ENCODE measurements around the gene SLC35G6. TPM values are rescaled to one million over a fixed set of nuclear protein-coding genes. Genes with fewer than 3 reads are reported as not detected.

SLC35G6 gene
- total and polyA plus RNA-seq, 4 donors, result not detected

DNA sequence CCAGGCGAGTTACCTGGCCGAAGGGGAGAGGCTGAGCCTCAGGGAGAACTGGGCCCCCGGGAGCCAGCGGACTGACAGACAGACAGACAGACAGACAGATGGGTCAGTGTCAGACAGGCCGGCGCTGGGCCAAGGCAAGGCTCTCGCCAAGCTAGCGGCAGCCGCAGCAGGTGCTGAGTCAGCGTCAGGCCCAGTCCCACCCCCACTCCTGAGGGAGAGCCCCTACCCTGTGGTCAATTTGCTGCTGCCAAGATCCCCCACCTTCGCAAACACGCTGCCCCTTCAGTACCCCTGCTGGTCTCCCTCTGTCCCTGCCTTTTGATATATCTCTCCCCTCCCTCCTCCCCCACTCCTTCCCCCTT, 40.4 kb upstream of the SLC35G6 start:
- H3K9ac ChIP-seq (ENCODE audit: insufficient read depth in 1 of 2, low read length in 2 of 2), result no peak overlapping the region

DNA sequence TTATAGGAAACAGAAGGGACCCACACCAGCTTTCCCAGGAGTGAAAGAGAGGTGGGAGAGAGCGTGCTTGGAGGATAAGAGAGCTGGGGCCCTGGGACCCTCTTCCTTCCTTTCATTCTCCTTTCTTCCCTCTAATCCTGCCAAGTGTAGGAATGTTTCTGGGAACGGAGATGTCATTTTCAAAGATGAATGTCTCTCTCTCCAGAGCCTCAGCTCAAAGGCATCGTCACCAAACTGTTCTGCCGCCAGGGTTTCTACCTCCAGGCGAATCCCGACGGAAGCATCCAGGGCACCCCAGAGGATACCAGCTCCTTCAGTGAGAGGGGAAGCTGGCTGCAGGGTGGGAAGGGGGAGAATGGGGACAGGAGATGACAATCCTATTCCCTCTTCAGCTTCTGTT, 40.0 kb upstream of the SLC35G6 start:
- Histone ChIP-seq H3K9ac (ENCODE audit: insufficient read depth in 1 of 2, low read length in 2 of 2) (no peak overlapping the region), H3K27ac (ENCODE audit: low read depth in 1 of 2, low read length in 1 of 2) (no peak overlapping the region), H3K9me3 (ENCODE audit: control insufficient read depth in 4 of 4, insufficient read depth in 3 of 4, low read length in 3 of 4) (no peaks in the 10 kb centered on the region), H3K4me1 (ENCODE audit: control insufficient read depth in 5 of 5, insufficient read depth in 5 of 5, low read length in 5 of 5) (peaks cover 0 to 34% (median 16%) of the 10 kb centered on the region in 5 donors), H3K4me3 (no peak overlapping the region), H3K36me3 (ENCODE audit: control insufficient read depth in 4 of 4, insufficient read depth in 4 of 4, low read length in 4 of 4) (no peaks in the 10 kb centered on the region), H3K27me3 (ENCODE audit: control insufficient read depth in 3 of 3, insufficient read depth in 3 of 3, low read length in 2 of 3) (peaks cover 0 to 45% (median 42%) of the 10 kb centered on the region in 3 donors)
- DNase-seq (no peak), ATAC-seq (ENCODE audit: insufficient read depth, low FRiP score) (no peak)
- TF ChIP-seq CTCF (IDR thresholded peaks at IDR 0.05; ENCODE audit: control extremely low read depth, extremely low read depth), result no peak
- 74 to 79% methylated on average over 7 of the region's 7 CpGs for WGBS, 2 donors

More for the DNA sequence above, 40.4 kb upstream of the SLC35G6 start:
- Histone ChIP-seq H3K9me3 (ENCODE audit: control insufficient read depth in 4 of 4, insufficient read depth in 3 of 4, low read length in 3 of 4) (no peaks in the 10 kb centered on the region), H3K27me3 (ENCODE audit: control insufficient read depth in 3 of 3, insufficient read depth in 3 of 3, low read length in 2 of 3) (peaks cover 0 to 42% (median 42%) of the 10 kb centered on the region in 3 donors), H3K27ac (ENCODE audit: low read depth in 1 of 2, low read length in 1 of 2) (no peak overlapping the region), H3K4me3 (no peak overlapping the region), H3K36me3 (ENCODE audit: control insufficient read depth in 4 of 4, insufficient read depth in 4 of 4, low read length in 4 of 4) (no peaks in the 10 kb centered on the region), H3K4me1 (ENCODE audit: control insufficient read depth in 5 of 5, insufficient read depth in 5 of 5, low read length in 5 of 5) (peaks cover 0 to 36% (median 16%) of the 10 kb centered on the region in 5 donors)
- ATAC-seq (ENCODE audit: insufficient read depth, low FRiP score), result no peak
- DNase-seq, result peak in 2 of 3 donors; percentile 35 to 46
- WGBS, 2 donors, result 5 to 15% methylated on average over 12 of the region's 12 CpGs
- no peak for TF ChIP-seq CTCF (IDR thresholded peaks at IDR 0.05; ENCODE audit: control extremely low read depth, extremely low read depth)

DNA sequence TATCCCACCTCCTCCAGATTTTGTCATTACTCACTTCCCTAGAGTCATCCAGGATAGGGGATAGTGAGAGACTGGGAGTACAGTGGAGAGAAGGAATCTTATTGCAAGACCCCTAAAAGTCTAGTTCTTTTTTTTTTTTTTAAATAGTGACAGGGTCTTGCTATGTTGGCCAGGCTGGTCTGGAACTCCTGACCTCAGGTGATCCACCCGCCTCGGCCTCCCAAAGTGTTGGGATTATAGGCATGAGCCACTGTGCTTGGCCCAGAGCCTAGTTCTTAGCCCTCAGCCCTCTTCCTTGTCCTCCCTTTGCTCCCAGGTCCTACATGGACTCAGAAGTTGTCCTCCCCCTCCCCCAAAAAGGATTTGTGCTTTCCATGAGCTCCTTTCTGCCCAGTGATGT, 39.1 kb upstream of the SLC35G6 start:
- Histone ChIP-seq H3K27ac (ENCODE audit: low read depth in 1 of 2, low read length in 1 of 2) (no peak overlapping the region), H3K27me3 (ENCODE audit: control insufficient read depth in 3 of 3, insufficient read depth in 3 of 3, low read length in 2 of 3) (peaks cover 0 to 50% (median 44%) of the 10 kb centered on the region in 3 donors), H3K4me3 (no peak overlapping the region), H3K4me1 (ENCODE audit: control insufficient read depth in 5 of 5, insufficient read depth in 5 of 5, low read length in 5 of 5) (peaks cover 0 to 31% (median 14%) of the 10 kb centered on the region in 5 donors), H3K9ac (ENCODE audit: insufficient read depth in 1 of 2, low read length in 2 of 2) (no peak overlapping the region), H3K9me3 (ENCODE audit: control insufficient read depth in 4 of 4, insufficient read depth in 3 of 4, low read length in 3 of 4) (no peaks in the 10 kb centered on the region), H3K36me3 (ENCODE audit: control insufficient read depth in 4 of 4, insufficient read depth in 4 of 4, low read length in 4 of 4) (no peaks in the 10 kb centered on the region)
- no peak for DNase-seq
- ATAC-seq (ENCODE audit: insufficient read depth, low FRiP score), result no peak
- 95 to 96% methylated on average over 2 of the region's 2 CpGs for WGBS, 2 donors
- TF ChIP-seq CTCF (IDR thresholded peaks at IDR 0.05; ENCODE audit: control extremely low read depth, extremely low read depth), result no peak

Measured in lung (tissue), 12 donors.